H1 (cell line): ENCODE data around the gene TWIST2. TPM values are rescaled to one million over a fixed set of nuclear protein-coding genes. Genes with fewer than 3 reads are reported as not detected.

Experiments used
- CTCF ChIA-PET: fragments of 300-600 bp; sonication (Branson Sonifier 250); formaldehyde crosslinking; loops from one replicate; lab custom pipeline; 2021; ENCODE audit not compliant: partially characterized antibody; lab: Charles Lee
- POLR2A ChIA-PET: fragments of 300-600 bp; sonication (Branson Sonifier 250); formaldehyde crosslinking; loops from one replicate; lab custom pipeline; 2021; ENCODE audit warnings: inconsistent platforms; ENCODE audit not compliant: partially characterized antibody; lab: Charles Lee
- DNase-seq, 2 experiments: peaks; one replicate each; pipeline versions ENCODE4 v3.0.0 to v3.0.0-alpha.2; 2010 to 2022; ENCODE audit warnings: low spot score in 2 of 2, low read depth in 1 of 2, mixed read lengths in 1 of 2
- FAIRE-seq: peaks from 2 replicates; lab custom pipeline; 2011; peaks lifted over from hg19 to GRCh38; lab: Jason Lieb, UNC
- H2AFZ ChIP-seq: 2 replicates; pipeline ENCODE4 v1.8.1; 2012; ENCODE audit warnings: low read length, inconsistent platforms
- H2AK5ac ChIP-seq: 2 replicates; pipeline ENCODE4 v1.6.1; 2013; ENCODE audit warnings: low read depth, low read length
- H2BK120ac ChIP-seq: replicated peaks from 2 replicates; pipeline ENCODE3; 2013; ENCODE audit warnings: low read depth, low read length, inconsistent platforms
- H2BK12ac ChIP-seq: 2 replicates; pipeline ENCODE4 v1.6.1; 2013; ENCODE audit warnings: low read depth, low read length
- H2BK15ac ChIP-seq: 2 replicates; pipeline ENCODE4 v1.6.1; 2013; ENCODE audit warnings: low read length
- H2BK20ac ChIP-seq: 2 replicates; pipeline ENCODE4 v1.6.1; 2013; ENCODE audit warnings: low read length
- H2BK5ac ChIP-seq: 2 replicates; pipeline ENCODE4 v1.6.1; 2013; ENCODE audit warnings: low read depth, low read length
- H3K14ac ChIP-seq: 2 replicates; pipeline ENCODE4 v1.6.1; 2013; ENCODE audit warnings: inconsistent platforms; ENCODE audit not compliant: insufficient read length
- H3K18ac ChIP-seq: 2 replicates; pipeline ENCODE4 v1.6.1; 2013; ENCODE audit warnings: low read length; ENCODE audit errors: extremely low read depth
- H3K23ac ChIP-seq: 2 replicates; pipeline ENCODE4 v1.6.1; 2013; ENCODE audit warnings: inconsistent platforms; ENCODE audit not compliant: insufficient read length
- H3K23me2 ChIP-seq: 2 replicates; pipeline ENCODE4 v1.6.1; 2013; ENCODE audit warnings: low read depth, low read length
- H3K27ac ChIP-seq: 2 replicates; pipeline ENCODE4 v1.6.1; 2011; ENCODE audit warnings: low read depth, low read length, inconsistent platforms
- H3K27me3 ChIP-seq, 4 experiments: replicated peaks in 1 of 4; 1 replicate in 1 of 4; 2 replicates in 3 of 4; pipeline versions ENCODE4 v1.6.1 to v1.8.1; 2011 to 2013; ENCODE audit warnings: low read length in 3 of 4, mild to moderate bottlenecking in 3 of 4, inconsistent platforms in 2 of 4, mixed read lengths in 2 of 4, moderate library complexity in 1 of 4; ENCODE audit not compliant: control insufficient read depth in 3 of 4, insufficient read depth in 3 of 4; ENCODE audit errors: extremely low read depth in 1 of 4
- H3K36me3 ChIP-seq, 4 experiments: 2 replicates each; pipeline versions ENCODE4 v1.6.1 to v1.8.1; 2011 to 2013; ENCODE audit warnings: mild to moderate bottlenecking in 4 of 4, low read length in 3 of 4, moderate library complexity in 2 of 4, control low read depth in 1 of 4, inconsistent platforms in 1 of 4; ENCODE audit not compliant: insufficient read depth in 4 of 4, control insufficient read depth in 2 of 4
- H3K4ac ChIP-seq: replicated peaks from 2 replicates; pipeline ENCODE3; 2013; ENCODE audit warnings: low read length, low read depth, mixed read lengths, inconsistent platforms; ENCODE audit not compliant: insufficient read length
- H3K4me1 ChIP-seq, 4 experiments: replicated peaks in 1 of 4; 1 replicate in 1 of 4; 2 replicates in 3 of 4; pipeline versions ENCODE4 v1.6.1 to v1.8.1; 2011 to 2013; ENCODE audit warnings: low read length in 3 of 4, inconsistent platforms in 2 of 4, mixed read lengths in 1 of 4; ENCODE audit not compliant: insufficient read depth in 4 of 4, control insufficient read depth in 3 of 4
- H3K4me2 ChIP-seq, 2 experiments: 2 replicates each; pipeline versions ENCODE4 v1.6.1 to v1.8.1; 2011 to 2013; ENCODE audit warnings: low read depth in 2 of 2, low read length in 2 of 2, control low read depth in 1 of 2, inconsistent platforms in 1 of 2, mild to moderate bottlenecking in 1 of 2; ENCODE audit not compliant: insufficient read depth in 1 of 2
- H3K4me3 ChIP-seq, 4 experiments: fragments of 200-600, 300-600 bp in 1 of 4; sonication (generic), shearing (Covaris generic), sonication (Bioruptor Twin) in 1 of 4; 2 replicates each; pipeline versions ENCODE4 v1.5.1 to v1.8.1; 2011 to 2016; ENCODE audit warnings: low read length in 4 of 4, low read depth in 3 of 4, control low read depth in 2 of 4, inconsistent platforms in 2 of 4, mild to moderate bottlenecking in 2 of 4, mixed read lengths in 1 of 4, moderate library complexity in 1 of 4; ENCODE audit not compliant: insufficient read depth in 2 of 4; ENCODE audit errors: extremely low read depth in 1 of 4
- H3K56ac ChIP-seq: replicated peaks from 2 replicates; pipeline ENCODE3; 2013; ENCODE audit warnings: low read depth, mild to moderate bottlenecking, mixed read lengths, low read length, inconsistent platforms; ENCODE audit not compliant: insufficient read length
- H3K79me1 ChIP-seq: 2 replicates; pipeline ENCODE4 v1.6.1; 2013; ENCODE audit warnings: low read depth, low read length, control low read depth
- H3K79me2 ChIP-seq, 2 experiments: 2 replicates each; pipeline versions ENCODE4 v1.6.1 to v1.8.1; 2012 to 2013; ENCODE audit warnings: low read length in 2 of 2, mild to moderate bottlenecking in 2 of 2, inconsistent platforms in 1 of 2; ENCODE audit not compliant: insufficient read depth in 2 of 2, control insufficient read depth in 1 of 2
- H3K9ac ChIP-seq, 4 experiments: replicated peaks in 1 of 4; 1 replicate in 1 of 4; 2 replicates in 3 of 4; pipeline versions ENCODE4 v1.6.1 to v1.8.1; 2011 to 2013; ENCODE audit warnings: low read depth in 3 of 4, low read length in 3 of 4, control low read depth in 2 of 4, mild to moderate bottlenecking in 2 of 4, moderate library complexity in 2 of 4, inconsistent platforms in 1 of 4; ENCODE audit errors: extremely low read depth in 1 of 4
- H3K9me3 ChIP-seq, 2 experiments: 2 replicates each; pipeline versions ENCODE4 v1.6.1 to v1.8.1; 2012 to 2013; ENCODE audit warnings: mild to moderate bottlenecking in 2 of 2, moderate library complexity in 2 of 2, control low read depth in 1 of 2, inconsistent platforms in 1 of 2, low read depth in 1 of 2, low read length in 1 of 2, mixed read lengths in 1 of 2; ENCODE audit not compliant: insufficient read depth in 2 of 2
- H4K20me1 ChIP-seq, 2 experiments: replicated peaks in 1 of 2; 2 replicates each; pipeline versions ENCODE3 to v1.8.1; 2011 to 2013; ENCODE audit warnings: inconsistent platforms in 2 of 2, low read length in 2 of 2, mild to moderate bottlenecking in 1 of 2; ENCODE audit not compliant: insufficient read depth in 2 of 2, control insufficient read depth in 1 of 2
- H4K5ac ChIP-seq: 2 replicates; pipeline ENCODE4 v1.6.1; 2013; ENCODE audit warnings: low read length, low read depth, mixed read lengths, inconsistent platforms; ENCODE audit not compliant: insufficient read length
- H4K8ac ChIP-seq: 2 replicates; pipeline ENCODE4 v1.8.0; 2013; ENCODE audit warnings: mild to moderate bottlenecking, moderate library complexity, low read length, inconsistent platforms; ENCODE audit not compliant: insufficient read depth; ENCODE audit errors: extremely low read depth
- H4K91ac ChIP-seq: replicated peaks from 2 replicates; pipeline ENCODE3; 2013; ENCODE audit warnings: low read length, mixed read lengths, inconsistent platforms; ENCODE audit not compliant: insufficient read length
- ATF2 ChIP-seq: IDR thresholded peaks from 2 replicates; pipeline ENCODE4 v1.6.1; 2012; ENCODE audit warnings: low read length, inconsistent platforms
- CBX8 ChIP-seq: fragments of 300-800, 300-1000 bp; sonication (generic); IDR thresholded peaks from 2 replicates; pipeline ENCODE4 v1.7.1; 2016; ENCODE audit warnings: low read depth, low read length, borderline replicate concordance
- CEBPB ChIP-seq: IDR thresholded peaks from 2 replicates; pipeline ENCODE4 v1.6.1; 2012; ENCODE audit warnings: low read depth, low read length
- FOSL1 ChIP-seq: IDR thresholded peaks from 2 replicates; pipeline ENCODE4 v1.6.1; 2011; ENCODE audit warnings: mild to moderate bottlenecking, low read depth, low read length, moderate library complexity; ENCODE audit not compliant: insufficient read depth
- GABPA ChIP-seq: IDR thresholded peaks from 2 replicates; pipeline ENCODE4 v1.6.1; 2011; ENCODE audit warnings: mild to moderate bottlenecking, low read length, moderate library complexity, borderline replicate concordance; ENCODE audit not compliant: insufficient read depth
- HDAC6 ChIP-seq: IDR thresholded peaks from one replicate; pipeline ENCODE4 v1.7.1; 2012; ENCODE audit warnings: low read depth, mild to moderate bottlenecking, inconsistent platforms, low read length, moderate library complexity
- JUN ChIP-seq: IDR thresholded peaks from 2 replicates; pipeline ENCODE4 v1.6.1; 2011; ENCODE audit warnings: low read depth, mild to moderate bottlenecking, improper control_type of control experiment, low read length
- KDM1A ChIP-seq: fragments of 200-600, 300-600 bp; sonication (generic); IDR thresholded peaks from 2 replicates; pipeline ENCODE4 v1.7.1; 2016; ENCODE audit warnings: mild to moderate bottlenecking, low read length, borderline replicate concordance
- NRF1 ChIP-seq: IDR thresholded peaks from 2 replicates; pipeline ENCODE4 v1.6.1; 2011; ENCODE audit warnings: mild to moderate bottlenecking, low read depth, low read length, improper control_type of control experiment
- SAP30 ChIP-seq: fragments of 300-600 bp; sonication (generic); IDR thresholded peaks from 2 replicates; pipeline ENCODE4 v1.7.1; 2012; ENCODE audit warnings: low read length, moderate library complexity, mild to moderate bottlenecking, inconsistent platforms; ENCODE audit not compliant: insufficient read depth, insufficient replicate concordance
- SP2 ChIP-seq: IDR thresholded peaks from 2 replicates; pipeline ENCODE4 v1.6.1; 2012; ENCODE audit warnings: mild to moderate bottlenecking, low read length, inconsistent platforms
- SRF ChIP-seq: IDR thresholded peaks from 2 replicates; pipeline ENCODE4 v1.6.1; 2011; ENCODE audit warnings: mild to moderate bottlenecking, low read depth, low read length, moderate library complexity
- TAF7 ChIP-seq: optimal IDR thresholded peaks from 2 replicates; pipeline ENCODE3; 2011; ENCODE audit warnings: low read depth, mild to moderate bottlenecking, inconsistent platforms, low read length, moderate library complexity, borderline replicate concordance
- WGBS, 2 experiments: shearing (Covaris generic) in 1 of 2; methylation state at CpG; one replicate each; pipeline versions ENCODE4 v1.1.6 to v1.1.7; 2013 to 2015; ENCODE audit warnings: low lambda C conversion rate in 2 of 2, mixed read lengths in 2 of 2, inconsistent platforms in 1 of 2, low coverage in 1 of 2, missing lambda C conversion rate in 1 of 2; ENCODE audit not compliant: insufficient replicate concordance in 2 of 2, insufficient coverage in 1 of 2, insufficient read length in 1 of 2; ENCODE audit errors: extremely low coverage in 1 of 2, missing lambda C conversion rate in 1 of 2; 5-methylcytosine and 5-hydroxymethylcytosine counted together
- polyA plus RNA-seq, 7 experiments: library from polyadenylated mRNA; depleted of rRNA in 3 of 7; stranded (reverse) in 5 of 7; unstranded in 2 of 7; fragments of >200 nt in 5 of 7; fragments of 200-250 nt in 2 of 7; gene quantifications; 1 replicate in 5 of 7; 2 replicates in 1 of 7; 4 replicates in 1 of 7; pipeline versions ENCODE4 v1.2.1 to v1.2.3, GENCODE V29; 2011 to 2013; ENCODE audit warnings: missing spikeins in 2 of 7, mixed read lengths in 2 of 7
- total RNA-seq: library from RNA; stranded (reverse); fragmentation: NEBNext Ultra II Directional; extraction: Animal tissue kit (Norgen Biotek cat#: 25700); gene quantifications from 2 replicates; pipeline ENCODE4 v1.2.1, GENCODE V29; 2021

The TWIST2 gene
- total and polyA plus RNA-seq, 2 of the 8 experiments (the other 6 are each of a cell fraction or from before 2014, with no cell fraction given) = 2.6 to 4.3 TPM

- no peak overlapping the region for H4K5ac ChIP-seq
- H2AK5ac ChIP-seq = no peak overlapping the region
- no peak overlapping the region for H3K23ac ChIP-seq
- FAIRE-seq (no peak), DNase-seq (no peak)
- no peak overlapping the region for H3K14ac ChIP-seq
- H3K79me2 ChIP-seq = no peaks in the 10 kb centered on the region
- no peak overlapping the region for H4K8ac ChIP-seq
- no peak overlapping the region for H3K9ac ChIP-seq
- no peaks in the 10 kb centered on the region for H3K23me2 ChIP-seq
- no peak overlapping the region for H3K27ac ChIP-seq
- no peak overlapping the region for H3K56ac ChIP-seq
- no peak overlapping the region for H2BK5ac ChIP-seq
- no peak overlapping the region for H4K91ac ChIP-seq
- H2BK15ac ChIP-seq = no peak overlapping the region
- H3K27me3 ChIP-seq = 0 out of 7 replicates have a peak, but pooled peaks cover 0 to 3% (median 0%) of the 10 kb centered on the region in 4 experiments
- H2BK12ac ChIP-seq = no peak overlapping the region
- WGBS, 2 experiments = 87% methylated on average over 2 of the region's 2 CpGs; no CpG with 5 or more reads in 1 of the 2 experiments
- no peak overlapping the region for H3K4me2 ChIP-seq
- ChIA-PET CTCF (no interaction called here), POLR2A (no interaction called here)
- H2BK120ac ChIP-seq = no peak overlapping the region
- no peaks in the 10 kb centered on the region for H3K36me3 ChIP-seq
- H4K20me1 ChIP-seq = no peaks in the 10 kb centered on the region
- H3K4ac ChIP-seq = no peak overlapping the region
- H3K9me3 ChIP-seq = no peaks in the 10 kb centered on the region
- H3K4me1 ChIP-seq = peaks cover 0 to 10% (median 7%) of the 10 kb centered on the region in 4 experiments; a peak in 6 of 7 replicates
- H2AFZ ChIP-seq = no peak overlapping the region
- H2BK20ac ChIP-seq = no peak overlapping the region
- no peak overlapping the region for H3K4me3 ChIP-seq
- H3K79me1 ChIP-seq = no peaks in the 10 kb centered on the region; the same call in 1 of the 2 replicates
- H3K18ac ChIP-seq = no peak overlapping the region
- TF ChIP-seq CBX8 (no peak), SP2 (no peak), JUN (no peak), SAP30 (no peak), FOSL1 (no peak), ATF2 (no peak), GABPA (no peak), HDAC6 (no peak), NRF1 (no peak), KDM1A (no peak), TAF7 (no peak), CEBPB (no peak), SRF (no peak)
Observed at GRCh38 chr2:238892796-238893195, 44.9 kb downstream of the TWIST2 start.
